Endothelial cell (in vitro differentiated cells): Measurements from ENCODE around the gene CAPN8. TPM values are rescaled to one million over a fixed set of nuclear protein-coding genes. Genes with fewer than 3 reads are reported as not detected.

Source experiments
- DNase-seq: peaks from one replicate; pipeline ENCODE4 v3.0.0; 2021; ENCODE audit warnings: low spot score
- H3K27ac Mint-ChIP-seq: one replicate; pipeline ENCODE4 v1.8.0; 2021; ENCODE audit warnings: mixed read lengths, inconsistent platforms; ENCODE audit not compliant: unreplicated experiment
- H3K27me3 Mint-ChIP-seq: one replicate; pipeline ENCODE4 v1.8.0; 2021; ENCODE audit warnings: mild to moderate bottlenecking, moderate library complexity, mixed read lengths, inconsistent platforms; ENCODE audit not compliant: unreplicated experiment
- H3K36me3 Mint-ChIP-seq: one replicate; pipeline ENCODE4 v1.8.0; 2021; ENCODE audit warnings: mild to moderate bottlenecking, low read depth, mixed read lengths, inconsistent platforms; ENCODE audit not compliant: unreplicated experiment
- H3K4me1 Mint-ChIP-seq: one replicate; pipeline ENCODE4 v1.8.0; 2021; ENCODE audit warnings: mild to moderate bottlenecking, mixed read lengths, inconsistent platforms; ENCODE audit not compliant: unreplicated experiment
- H3K4me3 Mint-ChIP-seq: one replicate; pipeline ENCODE4 v1.8.0; 2021; ENCODE audit warnings: mild to moderate bottlenecking, mixed read lengths, inconsistent platforms; ENCODE audit not compliant: unreplicated experiment
- H3K9me3 Mint-ChIP-seq: one replicate; pipeline ENCODE4 v1.8.0; 2021; ENCODE audit warnings: mixed read lengths, inconsistent platforms; ENCODE audit not compliant: unreplicated experiment
- total RNA-seq: library from RNA; stranded (reverse); fragmentation: NEBNext Ultra II Directional; extraction: Animal tissue kit (Norgen Biotek cat#: 25700); gene quantifications from one replicate; pipeline ENCODE4 v1.2.1, GENCODE V29; 2021; ENCODE audit not compliant: unreplicated experiment
- TF ChIP-seq, protein P1 (sequence below): fragments of 200-600 bp; sonication (generic); IDR thresholded peaks from one replicate; pipeline ENCODE4 v1.5.0; 2021; ENCODE audit warnings: antibody characterized with exemption; ENCODE audit not compliant: unreplicated experiment

The CAPN8 gene
- total RNA-seq, 1 donor from 2014 or later = 0.13 TPM

DNA sequence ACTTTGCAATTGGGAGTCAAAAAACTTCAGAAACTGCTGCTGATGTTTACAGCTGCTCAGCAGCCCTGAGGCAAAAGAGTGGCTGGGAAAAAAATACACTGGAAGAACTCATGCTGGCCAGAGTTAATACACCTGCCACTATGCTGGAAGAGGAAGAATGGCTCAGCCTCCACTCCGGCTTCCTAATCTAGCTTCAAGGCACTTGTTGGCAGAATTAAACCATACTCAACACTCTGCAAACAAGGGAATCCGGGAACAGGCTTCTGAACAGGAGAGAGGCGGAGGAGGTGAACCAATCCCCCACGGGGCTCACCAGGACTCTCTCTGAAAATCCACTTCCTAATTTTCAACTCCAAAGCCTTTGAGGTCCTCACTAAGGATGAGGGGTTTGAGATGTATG, 152.2 kb downstream of the CAPN8 start:
- H3K27ac Mint-ChIP-seq = no peak overlapping the region
- TF ChIP-seq, protein P1, sequence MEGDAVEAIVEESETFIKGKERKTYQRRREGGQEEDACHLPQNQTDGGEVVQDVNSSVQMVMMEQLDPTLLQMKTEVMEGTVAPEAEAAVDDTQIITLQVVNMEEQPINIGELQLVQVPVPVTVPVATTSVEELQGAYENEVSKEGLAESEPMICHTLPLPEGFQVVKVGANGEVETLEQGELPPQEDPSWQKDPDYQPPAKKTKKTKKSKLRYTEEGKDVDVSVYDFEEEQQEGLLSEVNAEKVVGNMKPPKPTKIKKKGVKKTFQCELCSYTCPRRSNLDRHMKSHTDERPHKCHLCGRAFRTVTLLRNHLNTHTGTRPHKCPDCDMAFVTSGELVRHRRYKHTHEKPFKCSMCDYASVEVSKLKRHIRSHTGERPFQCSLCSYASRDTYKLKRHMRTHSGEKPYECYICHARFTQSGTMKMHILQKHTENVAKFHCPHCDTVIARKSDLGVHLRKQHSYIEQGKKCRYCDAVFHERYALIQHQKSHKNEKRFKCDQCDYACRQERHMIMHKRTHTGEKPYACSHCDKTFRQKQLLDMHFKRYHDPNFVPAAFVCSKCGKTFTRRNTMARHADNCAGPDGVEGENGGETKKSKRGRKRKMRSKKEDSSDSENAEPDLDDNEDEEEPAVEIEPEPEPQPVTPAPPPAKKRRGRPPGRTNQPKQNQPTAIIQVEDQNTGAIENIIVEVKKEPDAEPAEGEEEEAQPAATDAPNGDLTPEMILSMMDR = no peak
- peaks cover 3% of the 10 kb centered on the region for H3K36me3 Mint-ChIP-seq
- DNase-seq = no peak
- H3K4me1 Mint-ChIP-seq = no peaks in the 10 kb centered on the region
- no peak overlapping the region for H3K4me3 Mint-ChIP-seq
- peaks cover 5% of the 10 kb centered on the region for H3K27me3 Mint-ChIP-seq
- no peaks in the 10 kb centered on the region for H3K9me3 Mint-ChIP-seq

DNA sequence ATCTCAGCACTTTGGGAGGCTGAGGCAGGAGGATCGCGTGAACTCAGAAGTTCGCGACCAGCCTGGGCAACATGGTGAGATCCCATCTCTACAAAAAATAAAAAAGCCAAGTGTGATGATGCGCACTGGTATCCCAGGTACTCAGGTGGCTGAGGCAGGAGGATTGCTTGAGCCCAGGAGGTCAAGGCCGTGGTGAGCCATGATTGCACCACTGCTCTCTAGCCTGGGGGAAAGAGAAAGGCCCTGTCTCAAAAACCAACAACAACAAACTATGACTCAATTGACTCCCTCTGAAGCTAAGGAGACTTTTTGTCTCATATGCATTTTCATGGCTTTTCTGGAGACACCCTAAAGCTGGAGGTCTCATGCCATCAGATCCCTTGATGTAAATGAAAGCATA, 153.4 kb downstream of the CAPN8 start:
- TF ChIP-seq, protein P1 = no peak
- peaks cover 5% of the 10 kb centered on the region for H3K27me3 Mint-ChIP-seq
- no peak overlapping the region for H3K4me3 Mint-ChIP-seq
- no peak for DNase-seq
- no peak overlapping the region for H3K27ac Mint-ChIP-seq
- H3K36me3 Mint-ChIP-seq = peaks cover 3% of the 10 kb centered on the region
- no peaks in the 10 kb centered on the region for H3K4me1 Mint-ChIP-seq
- no peaks in the 10 kb centered on the region for H3K9me3 Mint-ChIP-seq

DNA sequence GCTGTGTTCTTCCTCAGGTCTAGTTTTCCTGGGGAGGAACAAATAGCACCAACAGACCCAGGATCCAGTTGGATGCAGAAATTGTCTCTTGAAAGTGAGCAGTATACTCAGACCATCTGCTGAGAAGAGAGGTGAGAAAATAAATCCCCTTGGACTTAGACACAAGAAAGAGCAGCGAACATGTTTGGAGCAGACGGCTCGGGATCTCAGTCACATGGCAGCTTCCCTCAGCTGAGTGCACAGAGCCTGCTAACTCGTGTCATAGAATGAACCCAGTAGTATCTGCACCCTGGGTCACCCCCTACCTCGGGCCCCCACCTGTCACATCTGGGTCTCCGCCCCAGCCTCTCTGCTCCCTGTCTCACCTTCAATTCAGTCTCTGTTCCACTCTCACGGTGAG, 156.7 kb downstream of the CAPN8 start:
- H3K4me3 Mint-ChIP-seq = no peak overlapping the region

DNA sequence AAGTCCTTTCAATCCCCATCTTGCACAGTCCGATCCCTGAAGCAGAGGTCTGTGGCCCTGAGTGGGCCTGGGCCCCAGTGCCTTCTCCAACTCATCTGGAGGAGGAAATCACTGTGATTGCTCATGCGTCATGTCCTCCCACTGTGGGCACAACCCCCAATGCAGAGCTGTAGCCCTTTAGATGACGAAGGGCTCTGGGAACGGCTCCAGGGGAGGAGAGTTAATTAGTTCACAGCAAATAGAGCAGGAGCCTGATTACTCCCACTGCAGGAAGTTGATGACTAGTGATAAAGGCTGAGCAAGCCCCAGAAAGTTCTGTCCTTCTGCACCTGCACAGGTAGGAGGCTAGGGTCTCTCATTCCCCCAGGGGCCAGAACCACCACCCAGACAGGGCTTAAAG, 160.8 kb downstream of the CAPN8 start:
- no peaks in the 10 kb centered on the region for H3K4me1 Mint-ChIP-seq
- no peaks in the 10 kb centered on the region for H3K9me3 Mint-ChIP-seq
- no peaks in the 10 kb centered on the region for H3K36me3 Mint-ChIP-seq
- H3K4me3 Mint-ChIP-seq = no peak overlapping the region
- TF ChIP-seq, protein P1 = no peak
- no peak for DNase-seq
- H3K27ac Mint-ChIP-seq = no peak overlapping the region
- peaks cover 7% of the 10 kb centered on the region for H3K27me3 Mint-ChIP-seq

More for the DNA sequence above, 156.7 kb downstream of the CAPN8 start:
- no peaks in the 10 kb centered on the region for H3K4me1 Mint-ChIP-seq
- no peaks in the 10 kb centered on the region for H3K9me3 Mint-ChIP-seq
- H3K27ac Mint-ChIP-seq = no peak overlapping the region
- TF ChIP-seq, protein P1 = no peak
- no peak for DNase-seq
- peaks cover 5% of the 10 kb centered on the region for H3K27me3 Mint-ChIP-seq
- no peaks in the 10 kb centered on the region for H3K36me3 Mint-ChIP-seq

DNA sequence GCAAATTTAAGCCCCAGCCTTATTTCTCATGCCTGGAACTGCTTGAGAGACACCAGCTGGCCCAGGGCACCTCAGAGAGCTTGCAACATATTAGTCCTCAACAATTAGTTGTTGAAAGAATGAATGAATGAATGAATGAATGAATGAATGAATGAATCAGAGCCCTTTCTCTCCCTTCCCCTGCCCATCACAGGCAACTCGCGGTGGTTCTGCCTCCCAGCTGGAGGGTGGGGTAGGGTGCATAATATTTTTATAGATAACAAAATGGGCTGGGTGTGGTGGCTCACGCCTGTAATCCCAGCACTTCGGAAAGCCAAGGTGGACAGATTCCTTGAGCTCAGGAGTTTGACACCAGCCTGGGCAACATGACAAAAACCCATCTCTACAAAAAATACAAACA, 162.2 kb downstream of the CAPN8 start:
- Mint-ChIP-seq H3K9me3 (no peaks in the 10 kb centered on the region), H3K27me3 (peaks cover 12% of the 10 kb centered on the region), H3K36me3 (no peaks in the 10 kb centered on the region), H3K4me1 (no peaks in the 10 kb centered on the region), H3K4me3 (no peak overlapping the region), H3K27ac (no peak overlapping the region)
- no peak for DNase-seq
- TF ChIP-seq, protein P1 = no peak
